WTC11 (cell line): ENCODE measurements around the gene NEURL4. TPM values are rescaled to one million over a fixed set of nuclear protein-coding genes. Genes with fewer than 3 reads are reported as not detected.

Experiments used
- ATAC-seq: fragments of 200-7000 bp; cut with Tn5 transposase; 2 replicates; pipeline ENCODE4 v1.10.0; 2021; ENCODE audit warnings: mild to moderate bottlenecking, moderate library complexity
- CTCF ChIA-PET: fragments of 300-600 bp; sonication (Branson Sonifier 250); formaldehyde crosslinking; loops from one replicate; lab custom pipeline; 2021; ENCODE audit warnings: antibody characterized with exemption; lab: Charles Lee
- POLR2A ChIA-PET: fragments of 350-600 bp; sonication (Branson Sonifier 250); formaldehyde crosslinking; loops from one replicate; lab custom pipeline; 2021; ENCODE audit warnings: antibody characterized with exemption; lab: Charles Lee
- DNase-seq: peaks from one replicate; pipeline ENCODE4 v3.0.0; 2021; ENCODE audit warnings: low spot score
- H3K27ac Mint-ChIP-seq: 2 replicates; pipeline ENCODE4 v1.8.0; 2021; ENCODE audit warnings: mixed read lengths
- H3K27me3 Mint-ChIP-seq: 2 replicates; pipeline ENCODE4 v1.8.0; 2021; ENCODE audit warnings: low read depth, mild to moderate bottlenecking, moderate library complexity, mixed read lengths
- H3K36me3 Mint-ChIP-seq: 2 replicates; pipeline ENCODE4 v1.8.0; 2021; ENCODE audit warnings: mixed read lengths
- H3K4me1 Mint-ChIP-seq: 2 replicates; pipeline ENCODE4 v1.8.0; 2022; ENCODE audit warnings: mixed read lengths
- H3K4me3 Mint-ChIP-seq: 2 replicates; pipeline ENCODE4 v1.8.0; 2021; ENCODE audit warnings: mild to moderate bottlenecking, moderate library complexity, mixed read lengths
- H3K9me3 Mint-ChIP-seq: 2 replicates; pipeline ENCODE4 v1.8.0; 2021; ENCODE audit warnings: mixed read lengths
- AR ChIP-seq: fragments of 250-450 bp; sonication (Bioruptor Pico); IDR thresholded peaks from 2 replicates; pipeline ENCODE4 v1.9.0; 2021; ENCODE audit warnings: mild to moderate bottlenecking
- ARID4B ChIP-seq: sonication (generic); formaldehyde crosslinking; IDR thresholded peaks from 2 replicates; pipeline ENCODE4 v1.8.0; 2023; ENCODE audit warnings: missing genetic modification reagents, mild to moderate bottlenecking, borderline replicate concordance
- ATF2 ChIP-seq: sonication (generic); formaldehyde crosslinking; IDR thresholded peaks from 2 replicates; pipeline ENCODE4 v1.8.1; 2022; ENCODE audit warnings: low read depth, missing genetic modification reagents, borderline replicate concordance
- ATF6 ChIP-seq: sonication (generic); formaldehyde crosslinking; IDR thresholded peaks from 2 replicates; pipeline ENCODE4 v1.8.1; 2023; ENCODE audit warnings: mild to moderate bottlenecking, missing genetic modification reagents
- CREM ChIP-seq: sonication (generic); formaldehyde crosslinking; IDR thresholded peaks from 2 replicates; pipeline ENCODE4 v1.8.1; 2022; ENCODE audit warnings: mild to moderate bottlenecking, missing genetic modification reagents, moderate library complexity
- ELF4 ChIP-seq: sonication (generic); formaldehyde crosslinking; IDR thresholded peaks from 2 replicates; pipeline ENCODE4 v1.8.1; 2022; ENCODE audit warnings: low read depth, mild to moderate bottlenecking, moderate library complexity, missing genetic modification reagents
- GABPB1 ChIP-seq: sonication (generic); formaldehyde crosslinking; IDR thresholded peaks from 2 replicates; pipeline ENCODE4 v1.8.1; 2023; ENCODE audit warnings: mild to moderate bottlenecking, missing genetic modification reagents
- GTF2I ChIP-seq: fragments of 250-450 bp; sonication (Bioruptor Pico); conservative IDR thresholded peaks from 2 replicates; pipeline ENCODE4 v1.4.0; 2021; ENCODE audit warnings: mild to moderate bottlenecking
- MYBL2 ChIP-seq: sonication (generic); formaldehyde crosslinking; IDR thresholded peaks from 2 replicates; pipeline ENCODE4 v1.8.1; 2023; ENCODE audit warnings: mild to moderate bottlenecking, moderate library complexity, missing genetic modification reagents
- NFATC4 ChIP-seq: fragments of 250-450 bp; sonication (Bioruptor Pico); IDR thresholded peaks from 2 replicates; pipeline ENCODE4 v1.9.0; 2021; ENCODE audit warnings: mild to moderate bottlenecking
- NFYB ChIP-seq: sonication (generic); formaldehyde crosslinking; conservative IDR thresholded peaks from 2 replicates; pipeline ENCODE4 v1.8.0; 2022; ENCODE audit warnings: low read depth, missing genetic modification reagents
- PREB ChIP-seq: sonication (generic); formaldehyde crosslinking; IDR thresholded peaks from 2 replicates; pipeline ENCODE4 v1.8.1; 2022; ENCODE audit warnings: mild to moderate bottlenecking, missing genetic modification reagents, moderate library complexity, borderline replicate concordance
- SMAD3 ChIP-seq: sonication (generic); formaldehyde crosslinking; IDR thresholded peaks from 2 replicates; pipeline ENCODE4 v1.8.0; 2022; ENCODE audit warnings: missing genetic modification reagents, mild to moderate bottlenecking, borderline replicate concordance
- ZNF232 ChIP-seq: sonication (generic); formaldehyde crosslinking; IDR thresholded peaks from 2 replicates; pipeline ENCODE4 v1.8.0; 2022; ENCODE audit warnings: mild to moderate bottlenecking, missing genetic modification reagents
- ZNF263 ChIP-seq: sonication (generic); formaldehyde crosslinking; IDR thresholded peaks from 2 replicates; pipeline ENCODE4 v1.8.1; 2022; ENCODE audit warnings: low read depth, mild to moderate bottlenecking, moderate library complexity, missing genetic modification reagents
- ZNF317 ChIP-seq: sonication (generic); formaldehyde crosslinking; IDR thresholded peaks from 2 replicates; pipeline ENCODE4 v1.8.1; 2023; ENCODE audit warnings: low read depth, mild to moderate bottlenecking, moderate library complexity, missing genetic modification reagents, borderline replicate concordance
- ZNF396 ChIP-seq: fragments of 250-450 bp; sonication (Bioruptor Pico); IDR thresholded peaks from 2 replicates; pipeline ENCODE4 v1.8.0; 2021; ENCODE audit warnings: mild to moderate bottlenecking, moderate library complexity, borderline replicate concordance
- ZNF425 ChIP-seq: fragments of 250-450 bp; sonication (Bioruptor Pico); conservative IDR thresholded peaks from 2 replicates; pipeline ENCODE4 v1.9.0; 2021; ENCODE audit warnings: mild to moderate bottlenecking
- total RNA-seq: library from RNA; stranded (reverse); gene quantifications from 3 replicates; pipeline ENCODE4 v1.2.3, GENCODE V29; 2021

Gene NEURL4
- total RNA-seq, 1 experiment from 2014 or later: 64.4 TPM

GRCh38 chr17:7325031-7325528 is 4.1 kb downstream of the NEURL4 start:
- Mint-ChIP-seq H3K9me3 (no peaks in the 10 kb centered on the region), H3K4me3 (no peak overlapping the region), H3K27ac (no peak overlapping the region), H3K27me3 (no peaks in the 10 kb centered on the region), H3K36me3 (peaks cover 43% of the 10 kb centered on the region), H3K4me1 (peaks cover 12% of the 10 kb centered on the region)
- no peak for DNase-seq
- no peak for ATAC-seq
- TF ChIP-seq CREM (CRISPR knock-in tag) (no peak), ZNF317 (CRISPR knock-in tag) (no peak), ARID4B (no peak), ELF4 (CRISPR knock-in tag) (no peak), ZNF425 (CRISPR knock-in tag) (no peak), ZNF396 (CRISPR knock-in tag) (no peak), ATF2 (CRISPR knock-in tag) (no peak), GABPB1 (CRISPR knock-in tag) (no peak), NFYB (CRISPR knock-in tag) (no peak), ATF6 (CRISPR knock-in tag) (no peak), SMAD3 (CRISPR knock-in tag) (no peak), ZNF263 (no peak), GTF2I (CRISPR knock-in tag) (no peak), ZNF232 (CRISPR knock-in tag) (no peak), AR (CRISPR knock-in tag) (no peak), MYBL2 (CRISPR knock-in tag) (no peak), NFATC4 (CRISPR knock-in tag) (no peak), PREB (no peak)
- ChIA-PET CTCF (interaction anchor here (0.8 to 2.3 kb wide), 4 partner anchors 11 to 235 kb away, joined by 3 to 12 read pairs (median 6); partner anchors contain the start of gene ACAP1), POLR2A (no interaction called here)
